Measurements from ENCODE around the gene VPS13A.

Gene VPS13A

DNA sequence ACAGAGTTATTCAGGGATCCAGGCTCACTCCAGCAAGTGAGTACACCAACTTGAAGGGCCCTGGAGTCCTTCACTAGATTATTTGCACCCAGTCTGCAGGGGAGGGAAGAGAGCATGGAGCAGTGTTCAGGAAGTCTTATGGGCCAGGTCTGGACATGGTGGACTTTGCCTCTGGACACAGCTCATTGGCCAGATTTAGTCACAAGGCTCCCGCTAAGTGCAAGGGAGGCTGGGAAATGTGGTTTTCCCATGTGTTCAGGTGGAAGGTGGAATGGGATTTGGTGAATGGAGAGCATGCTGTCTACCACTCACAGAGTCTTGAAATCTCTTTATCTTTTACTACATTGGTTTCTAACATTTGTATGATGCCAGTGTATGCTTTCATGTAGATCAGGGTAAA is 270.3 kb downstream of the VPS13A start:
- H3K36me3 ChIP-seq (ENCODE audit: insufficient read depth, insufficient read length, low read length), result no peaks in the 10 kb centered on the region
- no peaks in the 10 kb centered on the region for H3K4me1 ChIP-seq (ENCODE audit: insufficient read depth, insufficient read length)
- no peaks in the 10 kb centered on the region for H3K27me3 ChIP-seq (ENCODE audit: insufficient read depth, insufficient read length)
- H3K4me3 ChIP-seq (ENCODE audit: insufficient read length, low read depth), result no peak overlapping the region
- no peak for DNase-seq (ENCODE audit: low read depth, low spot score)
- no peak overlapping the region for H3K9ac ChIP-seq (ENCODE audit: insufficient read length, low read depth)
- H3K9me3 ChIP-seq (ENCODE audit: insufficient read depth, low read length), result peaks cover 6% of the 10 kb centered on the region; the same call in 1 of the 2 replicates
- TF ChIP-seq ZNF274 (IDR thresholded peaks at IDR 0.05; ENCODE audit: low read depth, low read length) (no peak), SUZ12 (IDR thresholded peaks at IDR 0.05; ENCODE audit: extremely low read depth, insufficient read depth, insufficient read length) (no peak), YY1 (IDR thresholded peaks at IDR 0.05; ENCODE audit: insufficient read depth, insufficient read length) (no peak)

DNA sequence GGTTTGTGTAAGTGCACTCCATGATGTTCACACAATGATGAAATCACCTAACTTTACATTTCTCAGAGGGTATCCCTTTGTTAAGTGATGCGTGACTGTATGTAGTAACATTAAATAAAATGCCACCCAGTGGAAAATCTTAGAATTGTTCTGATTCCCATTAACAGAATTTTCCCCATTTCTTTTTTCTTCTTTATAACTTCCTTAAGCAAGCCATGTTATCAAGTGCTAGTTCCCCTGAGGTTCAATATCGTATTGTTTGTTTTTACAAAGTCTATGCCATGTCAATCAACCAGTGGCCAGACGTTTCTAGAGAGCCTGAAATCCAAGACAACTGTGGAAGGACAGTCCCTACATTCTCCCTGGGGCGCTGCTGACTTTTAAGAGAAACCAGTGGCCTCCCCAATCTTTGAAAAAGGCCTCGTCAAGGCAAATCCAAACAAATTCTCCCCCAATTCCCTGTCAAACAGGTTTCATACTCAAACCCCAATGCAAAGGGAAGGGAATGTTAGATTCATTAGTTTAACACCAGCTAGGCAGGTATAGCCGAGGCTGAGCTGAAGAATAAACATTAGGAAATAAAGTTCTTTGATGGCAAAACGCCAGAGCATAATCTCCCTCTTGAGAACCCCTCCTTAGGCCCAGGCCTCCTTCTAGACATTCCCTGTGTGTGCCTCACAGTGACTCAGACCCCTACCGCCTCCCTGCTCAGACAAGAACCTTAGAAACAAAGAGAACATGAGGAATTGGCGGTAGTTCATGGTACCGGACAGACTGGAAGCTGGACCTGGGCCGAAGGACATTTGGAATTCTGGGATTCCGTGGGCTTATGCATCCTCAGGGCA is 272.1 kb downstream of the VPS13A start:
- no peak for DNase-seq (ENCODE audit: low read depth, low spot score)

DNA sequence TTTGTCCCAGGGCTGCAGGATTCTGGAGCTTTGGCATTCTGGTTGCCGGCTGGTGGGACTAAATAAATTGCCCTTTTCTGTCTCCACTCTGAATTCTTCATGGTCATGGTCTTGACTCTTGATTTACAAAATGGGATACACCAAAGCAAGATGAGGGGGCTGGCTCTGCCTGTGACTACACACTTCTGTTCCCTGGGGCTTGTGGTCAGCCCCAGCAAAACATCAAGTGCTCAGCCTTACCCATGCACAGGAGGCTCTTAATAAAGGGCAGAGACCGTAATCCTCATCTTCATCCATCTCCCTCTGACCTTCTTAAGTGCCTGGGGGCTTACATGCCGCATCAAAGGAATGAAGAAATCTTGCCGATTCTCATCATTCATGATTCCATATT is 272.7 kb downstream of the VPS13A start:
- DNase-seq (ENCODE audit: low read depth, low spot score), result no peak
- Histone ChIP-seq H3K27me3 (ENCODE audit: insufficient read depth, insufficient read length) (no peaks in the 10 kb centered on the region), H3K9ac (ENCODE audit: insufficient read length, low read depth) (no peak overlapping the region), H3K4me3 (ENCODE audit: insufficient read length, low read depth) (no peak overlapping the region), H3K4me1 (ENCODE audit: insufficient read depth, insufficient read length) (no peaks in the 10 kb centered on the region), H3K9me3 (ENCODE audit: insufficient read depth, low read length) (peaks cover 6% of the 10 kb centered on the region; the same call in 1 of the 2 replicates), H3K36me3 (ENCODE audit: insufficient read depth, insufficient read length, low read length) (no peaks in the 10 kb centered on the region)
- no peak for TF ChIP-seq YY1 (IDR thresholded peaks at IDR 0.05; ENCODE audit: insufficient read depth, insufficient read length)
- no peak for TF ChIP-seq ZNF274 (IDR thresholded peaks at IDR 0.05; ENCODE audit: low read depth, low read length)
- no peak for TF ChIP-seq SUZ12 (IDR thresholded peaks at IDR 0.05; ENCODE audit: extremely low read depth, insufficient read depth, insufficient read length)

More for the DNA sequence above, 272.1 kb downstream of the VPS13A start:
- Histone ChIP-seq H3K9ac (ENCODE audit: insufficient read length, low read depth) (no peak overlapping the region), H3K36me3 (ENCODE audit: insufficient read depth, insufficient read length, low read length) (no peaks in the 10 kb centered on the region), H3K9me3 (ENCODE audit: insufficient read depth, low read length) (peaks cover 6% of the 10 kb centered on the region; the same call in 1 of the 2 replicates), H3K27me3 (ENCODE audit: insufficient read depth, insufficient read length) (no peaks in the 10 kb centered on the region), H3K4me1 (ENCODE audit: insufficient read depth, insufficient read length) (no peaks in the 10 kb centered on the region), H3K4me3 (ENCODE audit: insufficient read length, low read depth) (no peak overlapping the region)
- no peak for TF ChIP-seq ZNF274 (IDR thresholded peaks at IDR 0.05; ENCODE audit: low read depth, low read length)
- no peak for TF ChIP-seq YY1 (IDR thresholded peaks at IDR 0.05; ENCODE audit: insufficient read depth, insufficient read length)
- TF ChIP-seq SUZ12 (IDR thresholded peaks at IDR 0.05; ENCODE audit: extremely low read depth, insufficient read depth, insufficient read length), result no peak

DNA sequence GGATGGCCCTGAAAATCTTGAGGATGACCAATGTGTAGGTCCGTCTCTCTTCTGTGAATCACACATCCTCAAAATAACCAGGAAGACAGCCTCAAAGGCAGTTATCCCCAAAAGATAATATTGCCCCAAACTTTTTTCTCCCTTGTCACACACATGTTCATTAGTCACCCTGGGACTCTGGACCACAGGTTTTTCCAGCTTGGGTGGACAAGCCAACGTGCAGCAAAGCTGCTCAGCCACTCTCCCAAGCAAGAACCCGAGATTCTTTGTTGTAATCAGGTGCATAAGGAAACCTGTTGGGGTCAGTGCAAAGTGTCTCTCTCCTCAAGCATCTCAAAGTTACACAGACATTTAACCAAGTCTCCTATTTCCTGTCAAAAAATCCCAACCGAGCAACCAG is 274.2 kb downstream of the VPS13A start:
- Histone ChIP-seq H3K36me3 (ENCODE audit: insufficient read depth, insufficient read length, low read length) (no peaks in the 10 kb centered on the region), H3K9me3 (ENCODE audit: insufficient read depth, low read length) (peaks cover 6% of the 10 kb centered on the region; the same call in 1 of the 2 replicates), H3K4me3 (ENCODE audit: insufficient read length, low read depth) (no peak overlapping the region), H3K4me1 (ENCODE audit: insufficient read depth, insufficient read length) (peaks cover 2% of the 10 kb centered on the region), H3K9ac (ENCODE audit: insufficient read length, low read depth) (no peak overlapping the region), H3K27me3 (ENCODE audit: insufficient read depth, insufficient read length) (no peaks in the 10 kb centered on the region)
- no peak for TF ChIP-seq ZNF274 (IDR thresholded peaks at IDR 0.05; ENCODE audit: low read depth, low read length)
- no peak for TF ChIP-seq YY1 (IDR thresholded peaks at IDR 0.05; ENCODE audit: insufficient read depth, insufficient read length)
- TF ChIP-seq SUZ12 (IDR thresholded peaks at IDR 0.05; ENCODE audit: extremely low read depth, insufficient read depth, insufficient read length), result no peak
- DNase-seq (ENCODE audit: low read depth, low spot score), result no peak

DNA sequence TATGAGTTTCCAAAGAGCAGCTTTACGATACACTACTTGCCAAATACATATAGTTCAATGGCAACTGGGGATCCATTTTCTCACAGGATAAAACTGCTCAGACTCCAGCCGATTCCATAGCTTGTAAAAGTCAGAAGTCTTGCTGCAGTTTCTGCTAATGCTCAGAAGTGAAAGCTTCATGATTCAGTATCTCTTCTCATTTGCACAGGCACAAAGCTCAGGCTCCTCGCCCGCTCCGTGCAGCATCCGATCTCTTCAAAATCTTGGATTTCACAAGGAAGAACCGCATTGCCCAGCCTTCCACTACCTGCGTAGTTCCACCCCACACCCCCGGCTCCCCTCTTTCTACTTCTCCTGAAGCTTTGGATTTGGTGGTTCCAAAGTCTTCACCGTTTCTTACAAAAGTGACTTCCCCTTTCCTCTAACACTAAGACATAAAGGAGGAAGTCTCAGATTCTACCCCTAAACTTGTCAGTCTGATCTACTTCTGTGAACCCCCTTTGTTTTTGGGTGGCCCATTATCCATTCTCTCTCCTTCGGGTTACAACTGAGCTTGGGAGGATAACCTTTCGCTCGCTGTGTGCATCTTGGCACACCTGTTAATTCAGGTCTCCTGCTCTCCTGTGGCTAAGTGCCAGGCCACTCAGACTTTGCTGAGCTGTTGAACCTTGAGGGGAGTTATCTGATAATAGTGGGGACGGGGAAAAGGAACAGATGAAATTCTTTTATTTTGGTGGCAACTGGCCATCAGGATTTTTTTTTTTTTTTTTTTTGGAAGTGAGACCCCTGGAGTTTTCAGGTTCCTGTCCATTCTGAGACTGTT is 276.7 kb downstream of the VPS13A start:
- no peak for DNase-seq (ENCODE audit: low read depth, low spot score)
- H3K9me3 ChIP-seq (ENCODE audit: insufficient read depth, low read length), result no peaks in the 10 kb centered on the region
- no peak overlapping the region for H3K4me3 ChIP-seq (ENCODE audit: insufficient read length, low read depth)
- H3K4me1 ChIP-seq (ENCODE audit: insufficient read depth, insufficient read length), result peaks cover 2% of the 10 kb centered on the region
- H3K36me3 ChIP-seq (ENCODE audit: insufficient read depth, insufficient read length, low read length), result no peaks in the 10 kb centered on the region
- TF ChIP-seq YY1 (IDR thresholded peaks at IDR 0.05; ENCODE audit: insufficient read depth, insufficient read length) (no peak), SUZ12 (IDR thresholded peaks at IDR 0.05; ENCODE audit: extremely low read depth, insufficient read depth, insufficient read length) (no peak), ZNF274 (IDR thresholded peaks at IDR 0.05; ENCODE audit: low read depth, low read length) (no peak)
- H3K27me3 ChIP-seq (ENCODE audit: insufficient read depth, insufficient read length), result no peaks in the 10 kb centered on the region
- no peak overlapping the region for H3K9ac ChIP-seq (ENCODE audit: insufficient read length, low read depth)

DNA sequence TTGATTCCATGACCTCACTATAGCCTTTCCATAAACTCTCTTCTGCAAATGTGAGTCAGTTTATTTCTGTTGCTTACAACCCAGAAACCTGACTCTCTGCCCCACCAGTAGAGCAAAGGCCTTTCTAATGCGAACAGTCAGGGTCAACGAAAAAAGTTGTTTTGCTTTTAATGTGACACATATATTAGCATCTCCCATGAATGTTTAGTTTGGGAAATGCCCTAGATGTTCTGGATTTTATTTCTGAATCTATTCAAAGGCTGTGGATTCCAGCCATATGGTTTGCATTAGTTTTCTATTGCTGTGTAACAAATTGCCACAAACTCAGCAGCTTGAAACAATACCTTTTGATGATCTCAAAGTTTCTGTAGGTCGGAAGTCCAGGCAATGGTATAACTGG is 277.3 kb downstream of the VPS13A start:
- no peak for DNase-seq (ENCODE audit: low read depth, low spot score)
- H3K9me3 ChIP-seq (ENCODE audit: insufficient read depth, low read length), result no peaks in the 10 kb centered on the region
- no peak overlapping the region for H3K4me3 ChIP-seq (ENCODE audit: insufficient read length, low read depth)
- H3K27me3 ChIP-seq (ENCODE audit: insufficient read depth, insufficient read length), result no peaks in the 10 kb centered on the region
- no peaks in the 10 kb centered on the region for H3K36me3 ChIP-seq (ENCODE audit: insufficient read depth, insufficient read length, low read length)
- TF ChIP-seq YY1 (IDR thresholded peaks at IDR 0.05; ENCODE audit: insufficient read depth, insufficient read length) (no peak), ZNF274 (IDR thresholded peaks at IDR 0.05; ENCODE audit: low read depth, low read length) (no peak), SUZ12 (IDR thresholded peaks at IDR 0.05; ENCODE audit: extremely low read depth, insufficient read depth, insufficient read length) (no peak)
- H3K4me1 ChIP-seq (ENCODE audit: insufficient read depth, insufficient read length), result peaks cover 2% of the 10 kb centered on the region
- H3K9ac ChIP-seq (ENCODE audit: insufficient read length, low read depth), result no peak overlapping the region

All from NT2/D1 (cell line).